DMS79 treated with DMSO at 0.1 percent for 48 hours (cell line): ENCODE data around the gene EEF1A2.
"Not testable (repeated sequence)": the region's sequence is repeated elsewhere in the genome, so short reads cannot be mapped to it uniquely, and the experiment has no call there.

ENCODE experiments used
- DNase-seq: peaks from one replicate; lab custom pipeline; 2025; lab: John Stamatoyannopoulos, UW

The EEF1A2 gene

DNA sequence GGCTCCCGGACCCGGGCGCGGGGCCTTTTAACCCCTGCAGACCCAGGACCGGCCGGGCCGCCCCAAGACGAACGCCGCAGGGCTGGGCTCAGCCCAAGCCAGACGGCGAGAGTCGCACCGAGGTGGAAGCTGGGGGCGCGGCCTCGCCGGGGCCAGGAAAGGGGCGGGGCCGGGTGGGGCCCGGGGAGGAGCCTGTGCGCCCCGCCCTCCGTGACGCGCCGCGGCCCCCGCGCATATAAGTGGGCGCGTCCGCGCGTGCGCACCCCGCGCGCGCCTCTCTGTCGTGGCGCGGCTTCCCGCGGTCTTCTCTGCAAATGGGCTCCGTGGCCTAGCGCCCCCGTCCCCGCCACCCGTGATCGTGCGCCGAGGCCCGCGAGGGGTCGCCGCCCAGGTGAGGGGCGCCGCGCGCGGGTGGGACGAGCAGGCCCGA lies 21.6 kb upstream of the EEF1A2 start, which contains the start of gene PPDPF:
Gene PPDPF, plus strand, starts transcription at position 262 of the 430 bp plus-strand sequence. CDS start 544 bp downstream, outside the sequence.
- DNase-seq = peak; percentile 78

DNA sequence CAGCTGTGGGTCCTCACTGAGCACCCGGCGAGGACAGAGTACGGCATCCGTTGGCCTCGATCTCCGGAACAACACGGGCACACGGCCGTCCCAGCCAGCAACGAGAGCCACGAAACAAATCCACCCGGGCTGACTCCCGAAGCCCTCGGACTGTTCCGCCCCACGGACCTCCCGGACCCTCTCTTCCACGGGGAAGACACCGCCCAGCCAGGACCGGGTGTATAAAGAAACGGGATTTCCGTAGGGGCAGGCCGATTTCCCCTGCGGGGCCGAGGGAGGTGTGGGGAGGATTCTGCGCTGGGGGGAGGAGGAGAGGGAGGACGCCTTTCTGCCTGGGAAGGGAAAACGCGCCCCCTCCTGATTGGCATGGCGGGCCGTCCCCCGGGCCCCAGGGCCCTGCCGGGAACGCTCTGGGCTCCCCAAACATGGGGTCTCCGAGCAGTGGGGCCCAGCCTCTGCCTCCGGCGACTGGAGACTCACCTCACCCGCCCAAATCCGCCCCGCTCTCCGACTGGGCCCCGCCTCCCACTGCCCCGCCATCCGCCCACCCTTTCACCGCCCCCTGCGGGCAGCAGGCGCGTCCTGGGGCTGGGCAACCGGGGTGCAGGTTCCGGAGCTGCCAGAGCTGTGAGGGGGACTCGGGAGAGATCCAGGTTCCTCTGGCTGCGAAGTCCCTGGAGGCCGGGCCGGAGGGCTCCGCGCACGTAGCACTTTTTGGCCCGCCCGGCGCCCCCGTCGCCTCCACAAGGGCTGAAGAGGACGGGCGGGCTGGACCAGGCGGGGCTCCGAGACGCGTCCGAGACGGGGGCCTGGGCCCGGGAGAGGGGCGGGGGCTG lies 21.0 kb upstream of the EEF1A2 start:
- DNase-seq = peak; percentile 83

DNA sequence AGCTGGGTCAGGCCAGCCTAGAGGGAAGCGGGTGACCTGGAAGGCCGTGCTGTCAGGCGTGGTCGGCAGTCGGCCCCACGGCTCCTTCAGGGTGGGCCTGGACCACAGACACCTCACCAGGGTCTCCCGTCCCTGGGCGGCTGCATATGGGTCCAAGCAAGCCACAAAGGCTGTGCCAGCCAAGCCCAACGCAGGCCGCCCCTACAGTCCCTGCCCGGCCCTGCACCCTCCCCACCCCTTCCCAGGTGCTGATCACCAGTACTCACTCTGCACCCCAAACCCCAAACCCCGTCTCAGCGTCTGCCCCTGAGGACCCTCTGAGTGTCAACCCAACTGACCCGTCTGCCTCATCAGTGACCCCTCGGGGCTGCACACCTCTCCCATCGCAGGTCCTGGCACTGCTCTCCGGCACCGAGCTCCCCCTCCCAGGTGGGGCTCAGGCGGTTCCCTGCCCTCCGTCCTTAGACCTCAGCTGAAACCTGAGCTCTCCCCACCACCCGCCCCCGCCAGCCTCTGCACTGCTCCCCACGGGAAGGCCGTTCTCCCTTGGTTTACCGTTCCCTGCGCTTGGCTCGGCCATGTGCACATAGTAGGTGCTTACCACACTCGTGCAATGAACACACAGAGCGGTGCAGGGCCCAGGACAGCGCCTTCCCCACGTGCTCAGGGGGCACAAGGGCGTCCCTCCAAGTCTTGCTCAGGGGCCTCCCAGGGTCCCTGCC lies 20.2 kb upstream of the EEF1A2 start:
- no peak for DNase-seq

- no peak for DNase-seq
Observed at GRCh38 chr20:63518351-63518861, 19.5 kb upstream of the EEF1A2 start.

- DNase-seq = no peak
Observed at GRCh38 chr20:63517376-63518309, 18.8 kb upstream of the EEF1A2 start.

DNA sequence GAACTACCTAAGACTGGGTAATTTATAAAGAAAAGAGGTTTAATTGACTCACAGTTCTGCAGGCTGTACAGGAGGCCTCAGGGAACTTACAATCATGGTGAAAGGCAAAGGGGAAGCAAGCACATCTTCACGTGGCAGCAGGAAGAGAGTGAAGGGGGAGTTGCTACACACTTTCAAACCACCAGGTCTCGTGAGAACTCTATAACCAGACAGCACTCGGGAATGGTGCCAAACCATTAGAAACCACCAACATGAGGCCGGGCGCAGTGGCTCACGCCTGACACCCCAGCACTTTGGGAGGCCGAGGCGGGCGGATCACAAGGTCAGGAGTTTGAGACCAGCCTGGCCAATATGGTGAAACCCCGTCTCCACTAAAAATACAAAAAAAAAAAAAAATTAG lies 15.6 kb upstream of the EEF1A2 start:
- not testable (repeated sequence) for DNase-seq

DNA sequence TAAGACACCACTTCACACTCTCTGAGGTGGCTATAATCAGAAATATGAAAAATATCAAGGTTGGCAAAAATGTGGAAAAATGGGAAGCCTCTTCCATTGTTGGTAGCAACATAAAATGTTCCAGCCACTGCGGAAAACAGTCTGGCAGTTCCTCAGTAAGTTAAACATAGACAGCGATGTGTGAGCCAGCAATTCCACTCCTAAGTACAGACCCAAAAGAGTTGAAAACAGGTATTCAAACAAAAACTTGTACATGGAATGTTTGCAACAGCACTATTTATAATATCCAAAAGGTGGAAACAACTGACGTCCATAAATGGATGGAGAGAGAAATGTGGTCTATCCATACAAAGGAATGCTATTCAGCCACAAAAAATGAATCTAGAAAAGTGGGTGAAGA lies 14.3 kb upstream of the EEF1A2 start:
- no peak for DNase-seq

DNA sequence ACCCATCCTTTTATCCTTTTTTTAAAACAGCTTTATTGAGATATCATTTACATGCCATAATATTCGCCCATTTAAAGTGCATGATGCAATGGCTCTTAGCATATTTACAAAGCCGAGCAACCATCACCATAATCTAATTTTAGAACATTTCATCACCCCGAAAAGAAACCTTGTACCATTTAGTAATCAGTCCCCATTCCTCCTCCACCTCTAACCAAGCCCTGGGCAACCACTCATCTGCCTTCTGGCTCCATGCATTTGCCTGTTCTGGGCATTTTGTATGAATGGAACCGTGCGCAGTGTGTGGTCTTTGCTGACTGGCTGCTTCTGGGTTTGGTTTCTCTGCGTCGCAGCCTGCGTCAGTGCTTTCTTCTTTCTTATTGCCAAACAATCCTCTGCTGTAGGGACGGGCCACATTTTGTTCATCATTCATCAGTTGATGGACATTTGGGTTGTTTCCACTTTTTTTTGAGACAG lies 10.2 kb upstream of the EEF1A2 start:
- DNase-seq = no peak

DNA sequence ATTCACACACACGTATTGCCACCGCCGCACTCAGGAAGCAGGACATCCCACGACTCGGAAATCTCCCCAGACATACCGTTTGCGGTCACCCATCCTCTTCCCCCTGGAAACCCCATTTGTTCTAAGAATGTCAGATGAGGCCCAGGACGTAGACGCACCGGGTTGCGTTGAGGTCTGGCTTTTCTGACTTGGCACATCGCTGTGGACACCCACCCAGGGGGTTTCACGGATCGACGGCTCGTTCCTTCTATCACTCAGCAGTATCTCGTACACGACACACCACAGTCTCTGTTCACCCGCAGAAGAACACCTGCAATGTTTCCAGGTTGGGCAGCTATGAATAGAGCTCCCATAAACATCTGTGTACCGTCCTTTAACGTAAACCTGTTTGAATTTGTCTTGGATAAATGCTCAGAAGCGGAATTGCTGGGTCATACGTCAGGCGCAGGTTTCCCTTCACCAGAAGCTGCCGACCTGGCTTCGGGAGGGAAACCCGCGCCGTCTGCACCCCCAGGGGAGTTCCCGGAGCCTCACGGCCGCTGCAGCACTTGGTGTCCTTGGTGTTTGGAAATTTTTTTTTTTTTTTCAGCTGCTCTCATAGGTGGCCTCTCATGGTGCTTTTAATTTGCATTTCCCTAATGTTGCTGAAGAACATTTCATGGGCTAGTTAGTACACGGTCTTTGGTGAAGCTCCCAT lies 9.3 kb upstream of the EEF1A2 start:
- DNase-seq = no peak

DNA sequence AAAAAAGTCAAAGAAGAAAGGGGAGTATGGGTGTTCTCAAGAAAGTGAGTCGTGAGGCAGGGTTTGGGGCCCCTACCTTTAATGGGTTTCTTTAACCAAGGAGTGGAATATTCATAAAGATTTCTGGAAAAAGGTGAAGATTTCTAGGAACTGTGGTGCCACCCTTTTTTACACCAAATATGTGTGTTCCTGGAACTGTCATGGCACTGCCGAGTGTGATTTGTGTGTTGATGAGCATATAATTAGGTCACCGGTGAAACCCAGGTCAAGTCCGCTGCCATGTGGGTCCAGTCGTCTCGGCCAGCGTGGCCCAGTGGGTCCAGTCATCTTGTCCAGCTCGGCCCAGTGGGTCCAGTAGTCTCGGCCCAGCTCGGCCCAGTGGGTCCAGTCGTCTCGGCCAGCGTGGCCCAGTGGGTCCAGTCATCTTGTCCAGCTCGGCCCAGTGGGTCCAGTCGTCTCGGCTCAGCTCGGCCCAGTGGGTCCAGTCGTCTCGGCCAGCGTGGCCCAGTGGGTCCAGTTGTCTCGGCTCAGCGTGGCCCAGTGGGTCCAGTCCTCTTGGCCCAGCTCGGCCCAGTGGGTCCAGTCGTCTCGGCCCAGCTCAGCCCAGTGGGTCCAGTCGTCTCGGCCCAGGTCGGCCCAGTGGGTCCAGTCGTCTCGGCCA lies 8.3 kb upstream of the EEF1A2 start:
- DNase-seq = no peak

DNA sequence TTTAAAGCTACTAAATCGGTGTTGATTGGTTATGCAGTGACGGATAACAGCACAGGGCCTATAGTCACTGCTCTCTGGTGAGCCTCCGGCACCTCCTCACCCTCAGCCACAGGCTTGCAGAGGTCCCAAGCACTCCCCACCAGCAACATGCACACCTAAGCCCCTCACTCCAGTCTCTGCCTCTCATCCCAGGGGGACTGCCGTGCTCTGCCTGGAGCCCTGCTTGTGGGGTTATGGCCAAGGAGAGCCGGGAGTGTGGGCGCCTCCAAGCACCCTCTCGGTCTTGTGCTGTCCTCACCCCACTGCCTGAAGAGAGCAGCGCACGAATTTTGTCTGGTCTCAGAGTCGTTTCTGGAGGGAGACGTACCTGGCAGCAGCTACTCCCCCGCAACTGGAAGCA lies 6.8 kb upstream of the EEF1A2 start:
- DNase-seq = no peak

DNA sequence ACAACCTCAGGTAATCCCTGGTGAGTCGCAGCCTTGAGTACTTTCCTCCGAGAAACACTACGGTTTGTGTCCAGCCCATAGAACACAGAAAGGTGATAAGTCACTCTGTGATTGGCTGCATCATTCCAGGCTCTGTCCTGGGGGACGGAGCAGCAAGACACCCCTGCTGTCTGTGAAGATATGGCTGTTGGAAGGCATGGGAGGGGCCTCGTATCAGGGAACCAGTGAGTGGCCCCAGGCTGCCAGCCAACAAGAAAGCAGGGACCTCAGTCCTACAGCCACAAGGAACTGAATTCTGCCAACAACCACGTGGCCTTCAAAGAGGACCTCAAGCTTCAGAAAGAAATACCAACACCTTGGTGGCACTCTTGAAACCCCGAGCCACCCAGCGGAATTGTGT lies 6.4 kb upstream of the EEF1A2 start:
- no peak for DNase-seq

GRCh38 chr20:63504642-63505041 lies 5.8 kb upstream of the EEF1A2 start:
- no peak for DNase-seq

DNA sequence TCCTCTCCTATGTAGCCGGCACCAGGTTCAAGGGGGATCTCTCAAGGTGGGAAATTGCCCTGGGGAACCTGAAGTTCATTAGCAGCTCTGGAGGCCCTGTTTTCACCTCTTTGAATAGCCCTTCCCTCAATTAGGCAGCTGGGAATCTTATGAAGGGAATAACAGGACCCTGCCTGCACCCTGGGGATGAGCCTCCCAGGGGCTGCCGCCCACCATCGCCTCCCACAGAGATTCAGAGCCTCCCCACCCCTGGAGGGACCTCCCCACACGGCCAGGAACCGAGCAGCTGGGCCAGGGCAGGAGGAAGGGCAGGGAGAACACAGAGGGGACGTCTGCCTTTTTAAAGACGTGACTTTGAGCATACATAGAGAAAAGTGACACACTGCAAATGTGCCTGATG lies 4.6 kb upstream of the EEF1A2 start:
- no peak for DNase-seq

DNA sequence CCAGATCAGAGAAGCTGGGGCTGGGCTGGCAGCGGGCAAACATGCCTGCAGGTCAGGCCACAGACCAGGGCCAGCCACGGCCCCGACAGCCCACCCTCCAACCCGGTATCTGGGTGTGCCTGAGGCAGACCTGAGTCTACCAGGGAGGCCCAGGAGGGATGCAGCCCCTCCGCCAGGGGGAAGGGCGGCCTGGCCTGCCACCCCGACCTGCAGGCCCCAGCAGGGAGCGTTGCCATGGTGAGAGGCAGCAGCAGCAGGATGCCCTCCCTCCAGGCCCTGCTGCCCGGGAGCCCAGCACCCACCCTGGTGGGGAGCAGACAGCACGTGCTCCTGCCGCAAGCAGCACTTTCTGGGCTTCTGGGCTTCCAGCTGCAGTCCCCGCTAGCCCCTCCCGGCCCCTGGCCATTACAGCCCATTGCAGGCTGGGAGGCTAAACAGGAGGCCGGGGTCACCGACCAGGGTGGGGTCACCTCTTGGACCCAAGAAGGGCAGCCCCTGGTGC lies 3.8 kb upstream of the EEF1A2 start:
- peak; percentile 76 for DNase-seq

DNA sequence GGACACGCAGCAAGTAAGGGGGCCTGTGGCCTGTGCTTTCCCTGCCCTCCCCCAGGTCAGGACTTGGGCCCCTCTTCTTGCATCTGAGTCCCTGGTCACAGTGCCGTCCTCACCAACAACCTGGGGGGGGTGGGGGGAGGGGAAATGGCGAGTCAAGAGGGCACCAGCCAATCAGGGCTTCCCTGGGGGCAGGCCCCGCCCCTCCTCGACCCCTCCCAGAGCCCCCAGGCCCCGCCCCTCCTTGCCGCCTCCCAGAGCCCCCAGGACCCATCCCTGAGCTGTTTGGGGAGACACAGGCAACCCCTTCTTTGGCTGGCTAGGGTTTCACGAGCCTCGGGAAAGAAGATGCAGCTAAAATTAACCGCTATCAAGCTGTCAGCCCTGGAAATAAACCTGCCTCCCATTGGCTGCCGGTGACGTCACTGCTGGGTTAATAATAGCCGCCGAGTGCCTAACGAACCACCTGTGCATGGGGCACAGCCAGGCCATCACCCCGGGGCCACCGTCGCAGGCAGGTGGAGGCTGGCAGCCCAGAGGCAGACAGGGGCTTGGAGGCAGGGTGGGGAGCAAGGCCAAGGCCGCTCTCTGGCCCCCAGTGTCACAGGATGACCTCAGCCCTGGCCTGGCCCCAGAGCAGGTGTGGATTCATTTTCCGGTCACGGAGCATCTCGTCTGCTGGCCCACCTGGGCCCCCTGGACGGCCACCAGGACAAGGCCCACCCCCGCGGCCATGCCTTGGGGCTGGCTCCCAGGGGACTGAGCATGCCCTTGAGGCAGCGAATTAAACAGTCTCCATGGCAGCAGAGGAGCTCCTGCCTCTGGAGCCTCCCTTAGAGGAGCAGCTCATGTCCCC lies 3.2 kb upstream of the EEF1A2 start:
- peak; percentile 87 for DNase-seq

DNA sequence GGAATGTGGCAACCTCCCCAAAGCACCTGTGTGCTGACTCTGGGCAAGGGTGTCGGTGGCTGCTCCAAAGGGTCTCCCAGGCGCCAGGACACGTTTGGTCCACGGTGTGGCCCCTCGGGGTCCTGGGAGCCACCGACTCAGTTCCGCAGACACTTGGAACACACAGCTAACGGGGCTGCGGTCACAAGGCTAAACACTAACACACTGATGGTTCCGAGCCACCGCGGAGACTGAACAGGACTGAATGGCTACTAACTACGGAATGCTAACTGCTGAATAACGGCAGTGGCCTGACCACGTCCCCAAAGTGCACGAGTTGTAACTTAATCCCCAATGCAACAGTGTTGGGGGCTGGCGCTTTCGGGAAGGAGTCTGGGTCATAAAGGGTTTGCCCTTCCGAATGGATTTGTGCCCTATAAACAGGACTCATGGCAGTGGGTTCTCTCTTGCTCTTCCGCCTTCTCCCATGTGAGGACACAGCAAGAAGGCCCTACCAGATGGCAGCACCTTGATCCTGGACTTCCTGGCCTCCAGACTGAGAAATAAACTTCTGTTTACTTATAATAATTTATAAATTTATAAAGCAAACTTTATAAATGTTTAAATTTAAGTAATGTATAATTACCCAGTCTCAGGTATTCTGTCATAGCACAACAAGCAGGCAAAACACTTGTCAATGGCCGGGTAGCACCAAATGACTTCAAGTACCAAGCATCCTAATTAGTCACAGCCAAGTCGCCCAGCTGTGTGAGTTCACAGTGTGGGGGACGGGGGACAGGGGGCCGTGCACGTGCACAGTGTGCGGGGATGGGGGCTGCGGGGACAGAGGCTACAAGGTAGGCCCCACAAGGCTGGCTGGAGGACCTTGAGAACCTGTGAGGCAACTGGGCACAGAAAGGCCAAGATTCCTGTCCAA lies 2.3 kb upstream of the EEF1A2 start:
- DNase-seq = peak; percentile 38

GRCh38 chr20:63500151-63500901 lies 1.4 kb upstream of the EEF1A2 start:
- no peak for DNase-seq
